ENCODE data around the gene TRIM58. TPM values are rescaled to one million over a fixed set of nuclear protein-coding genes. Genes with fewer than 3 reads are reported as not detected.

The TRIM58 gene
- total RNA-seq, 2 donors from 2014 or later: 0.14 to 0.99 TPM

GRCh38 chr1:247883346-247883745 lies 26.4 kb downstream of the TRIM58 start:
- H3K9me3 ChIP-seq: no peaks in the 10 kb centered on the region
- H3K4me3 ChIP-seq: no peak overlapping the region
- no peaks in the 10 kb centered on the region for H3K27me3 ChIP-seq (replicated peaks; ENCODE audit: insufficient read depth)
- H3K27ac ChIP-seq: no peak overlapping the region
- no peaks in the 10 kb centered on the region for H3K4me1 ChIP-seq (ENCODE audit: control insufficient read depth in 1 of 2, low read depth in 2 of 2)
- DNase-seq (ENCODE audit: low spot score) (no peak), ATAC-seq (ENCODE audit: insufficient number of reproducible peaks, low FRiP score, low read depth) (no peak)
- H3K36me3 ChIP-seq: no peaks in the 10 kb centered on the region
- no peak for TF ChIP-seq CTCF (IDR thresholded peaks at IDR 0.05)

- DNase-seq (ENCODE audit: low spot score): no peak
- Histone ChIP-seq H3K4me3 (no peak overlapping the region), H3K27me3 (replicated peaks; ENCODE audit: insufficient read depth) (no peaks in the 10 kb centered on the region), H3K27ac (no peak overlapping the region), H3K4me1 (ENCODE audit: control insufficient read depth in 1 of 2, low read depth in 2 of 2) (no peaks in the 10 kb centered on the region), H3K9me3 (no peaks in the 10 kb centered on the region), H3K36me3 (no peaks in the 10 kb centered on the region)
- ATAC-seq (ENCODE audit: insufficient number of reproducible peaks, low FRiP score, low read depth): no peak
- no peak for TF ChIP-seq CTCF (IDR thresholded peaks at IDR 0.05)
These were observed 27.9 kb downstream of the TRIM58 start for GRCh38 chr1:247884797-247885413.

GRCh38 chr1:247895163-247895637 lies 38.2 kb downstream of the TRIM58 start, which contains the start of gene OR2W3:
Gene OR2W3 (plus strand): TSS chr1:247895587. CDS start chr1:247895587, 0 bp downstream.
- H3K9me3 ChIP-seq: no peaks in the 10 kb centered on the region
- no peak for TF ChIP-seq CTCF (IDR thresholded peaks at IDR 0.05)
- H3K36me3 ChIP-seq: no peaks in the 10 kb centered on the region
- H3K27ac ChIP-seq: no peak within 1 kb of the TSS
- no peaks in the 10 kb centered on the region for H3K27me3 ChIP-seq (replicated peaks; ENCODE audit: insufficient read depth)
- H3K4me1 ChIP-seq (ENCODE audit: control insufficient read depth in 1 of 2, low read depth in 2 of 2): no peaks in the 10 kb centered on the region
- ATAC-seq (ENCODE audit: insufficient number of reproducible peaks, low FRiP score, low read depth) (no peak), DNase-seq (ENCODE audit: low spot score) (no peak)
- H3K4me3 ChIP-seq: no peak within 1 kb of the TSS

- H3K9me3 ChIP-seq: no peaks in the 10 kb centered on the region
- no peak overlapping the region for H3K27ac ChIP-seq
- H3K4me3 ChIP-seq: no peak overlapping the region
- no peaks in the 10 kb centered on the region for H3K27me3 ChIP-seq (replicated peaks; ENCODE audit: insufficient read depth)
- no peaks in the 10 kb centered on the region for H3K36me3 ChIP-seq
- no peak for DNase-seq (ENCODE audit: low spot score)
- ATAC-seq (ENCODE audit: insufficient number of reproducible peaks, low FRiP score, low read depth): no peak
- no peak for TF ChIP-seq CTCF (IDR thresholded peaks at IDR 0.05)
- H3K4me1 ChIP-seq (ENCODE audit: control insufficient read depth in 1 of 2, low read depth in 2 of 2): no peaks in the 10 kb centered on the region
These were observed 39.0 kb downstream of the TRIM58 start for GRCh38 chr1:247895976-247896375.

GRCh38 chr1:247904122-247904521 lies 47.1 kb downstream of the TRIM58 start:
- ATAC-seq (ENCODE audit: insufficient number of reproducible peaks, low FRiP score, low read depth) (no peak), DNase-seq (ENCODE audit: low spot score) (no peak)
- H3K27me3 ChIP-seq (replicated peaks; ENCODE audit: insufficient read depth): no peaks in the 10 kb centered on the region
- H3K9me3 ChIP-seq: no peaks in the 10 kb centered on the region
- no peaks in the 10 kb centered on the region for H3K36me3 ChIP-seq
- H3K27ac ChIP-seq: no peak overlapping the region
- no peaks in the 10 kb centered on the region for H3K4me1 ChIP-seq (ENCODE audit: control insufficient read depth in 1 of 2, low read depth in 2 of 2)
- no peak for TF ChIP-seq CTCF (IDR thresholded peaks at IDR 0.05)
- H3K4me3 ChIP-seq: no peak overlapping the region

Measured in thoracic aorta (tissue), 2 donors.